NB4 (cell line): Measurements from ENCODE around the gene LAMTOR1.

ENCODE experiments used
- DNase-seq: peaks from one replicate; pipeline ENCODE4 v3.0.0; 2010; ENCODE audit warnings: low read depth
- H3K4me3 ChIP-seq: one replicate; pipeline ENCODE4 v1.5.1; 2011; ENCODE audit warnings: mild to moderate bottlenecking, low read depth, low read length, moderate library complexity
- CTCF ChIP-seq: IDR thresholded peaks from one replicate; pipeline ENCODE4 v1.5.1; 2012; ENCODE audit warnings: low read depth, low read length
- MYC ChIP-seq: IDR thresholded peaks from 2 replicates; pipeline ENCODE4 v1.6.1; 2011; ENCODE audit warnings: low read depth, low read length
- POLR2A ChIP-seq: IDR thresholded peaks from 2 replicates; pipeline ENCODE4 v1.6.1; 2011; ENCODE audit warnings: mild to moderate bottlenecking; ENCODE audit not compliant: insufficient read length; ENCODE audit errors: extremely low read depth
- TF ChIP-seq, protein P1 (sequence below): IDR thresholded peaks from 2 replicates; pipeline ENCODE4 v1.6.1; 2011; ENCODE audit warnings: low read depth, low read length

LAMTOR1 gene

DNA sequence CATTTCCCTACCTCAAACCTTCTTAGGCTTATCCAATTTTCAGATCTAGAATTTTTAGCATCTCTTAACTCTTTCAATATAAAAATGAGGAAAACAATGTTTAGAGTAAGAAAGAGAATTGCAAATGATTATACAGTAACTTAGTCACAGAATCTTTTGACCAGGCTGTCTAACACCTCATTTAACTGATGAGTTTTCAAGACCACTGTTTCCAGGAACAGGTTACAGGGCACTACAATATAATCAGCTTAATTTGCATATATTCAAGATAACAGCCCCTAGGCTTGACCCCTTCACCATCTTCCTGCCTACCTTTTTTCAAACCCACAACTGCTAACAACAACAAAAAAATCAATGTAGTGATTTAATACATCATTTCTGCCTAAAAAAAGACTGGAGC, 35.4 kb downstream of the LAMTOR1 start:
- H3K4me3 ChIP-seq, result no peak overlapping the region
- DNase-seq, result no peak
- TF ChIP-seq, protein P1, sequence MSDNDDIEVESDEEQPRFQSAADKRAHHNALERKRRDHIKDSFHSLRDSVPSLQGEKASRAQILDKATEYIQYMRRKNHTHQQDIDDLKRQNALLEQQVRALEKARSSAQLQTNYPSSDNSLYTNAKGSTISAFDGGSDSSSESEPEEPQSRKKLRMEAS, result no peak
- TF ChIP-seq CTCF (no peak), MYC (no peak), POLR2A (no peak)

DNA sequence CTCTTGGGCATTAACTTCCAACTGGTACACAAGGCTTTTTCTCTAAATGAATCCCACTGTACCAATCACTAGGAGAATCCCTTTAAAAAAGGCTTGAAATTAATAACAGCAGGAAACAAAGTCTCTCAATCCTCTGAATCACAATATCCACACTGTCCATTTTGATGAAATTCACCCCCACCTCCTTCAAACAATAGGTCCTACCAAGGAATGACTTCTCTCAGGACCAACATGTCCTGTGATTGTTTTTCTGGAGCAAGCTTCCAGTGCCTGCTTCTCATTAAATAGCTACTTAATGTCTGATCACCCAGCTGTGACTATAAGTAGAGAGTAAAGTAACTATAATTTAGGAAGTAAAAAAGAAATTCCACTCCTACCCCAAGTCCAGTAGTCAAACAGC, 35.8 kb downstream of the LAMTOR1 start:
- TF ChIP-seq CTCF (no peak), POLR2A (no peak), MYC (no peak)
- TF ChIP-seq, protein P1, result no peak

GRCh38 chr11:72066855-72067254, 36.2 kb downstream of the LAMTOR1 start:
- no peak overlapping the region for H3K4me3 ChIP-seq
- TF ChIP-seq CTCF, result no peak
- no peak for TF ChIP-seq MYC
- TF ChIP-seq, protein P1, result no peak
- TF ChIP-seq POLR2A, result no peak
- DNase-seq, result no peak

More for the DNA sequence above, 35.8 kb downstream of the LAMTOR1 start:
- H3K4me3 ChIP-seq, result no peak overlapping the region
- DNase-seq, result no peak

- H3K4me3 ChIP-seq, result no peak overlapping the region
- TF ChIP-seq POLR2A (no peak), CTCF (no peak)
- TF ChIP-seq, protein P1, result no peak
- DNase-seq, result no peak
Measured at GRCh38 chr11:72061739-72062396, 41.2 kb downstream of the LAMTOR1 start.

DNA sequence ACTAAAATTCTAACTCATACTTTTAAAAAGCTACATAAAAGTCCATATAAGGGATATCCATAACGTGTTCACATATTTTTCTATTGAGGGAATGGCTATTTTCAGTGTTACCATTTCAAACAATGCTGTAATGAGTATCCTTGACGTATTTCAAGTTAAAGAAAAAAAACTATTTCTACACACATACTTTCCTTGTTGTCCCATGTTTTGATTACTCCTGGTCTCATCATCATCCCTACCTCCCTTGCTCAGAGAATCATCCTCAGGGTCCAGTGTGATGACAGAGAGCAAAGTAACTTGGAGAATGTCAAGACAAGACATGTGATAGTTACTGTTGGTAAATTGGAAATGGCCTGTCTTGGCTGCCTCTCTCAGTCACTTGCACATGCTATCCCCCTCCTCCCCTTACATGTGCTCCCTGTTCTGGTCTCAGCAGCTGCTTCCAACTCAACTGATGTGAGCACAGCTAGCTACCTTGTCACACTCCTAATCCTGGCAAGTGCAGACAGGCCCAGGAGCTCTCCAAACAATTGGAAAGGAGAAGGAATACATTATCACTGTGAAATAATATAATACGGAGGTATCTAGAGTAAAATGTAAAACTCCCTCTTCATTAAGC, 44.6 kb downstream of the LAMTOR1 start:
- DNase-seq, result no peak
- no peak for TF ChIP-seq MYC
- TF ChIP-seq, protein P1, result no peak
- no peak for TF ChIP-seq POLR2A
- no peak for TF ChIP-seq CTCF
- no peak overlapping the region for H3K4me3 ChIP-seq
